PC-3 (cell line): ENCODE measurements around the gene IGSF8.

Experiments
- EZH2phosphoT487 ChIP-seq: fragments of 300-600 bp; sonication (generic); IDR thresholded peaks from 2 replicates; pipeline ENCODE4 v1.6.1; 2018; ENCODE audit warnings: mild to moderate bottlenecking, antibody characterized with exemption, low read length, borderline replicate concordance
- TF ChIP-seq, protein P1 (sequence below): fragments of 300-600 bp; sonication (generic); conservative IDR thresholded peaks from 2 replicates; pipeline ENCODE4 v1.5.1; 2017; ENCODE audit warnings: antibody characterized with exemption, low read depth, mild to moderate bottlenecking, low read length

DNA sequence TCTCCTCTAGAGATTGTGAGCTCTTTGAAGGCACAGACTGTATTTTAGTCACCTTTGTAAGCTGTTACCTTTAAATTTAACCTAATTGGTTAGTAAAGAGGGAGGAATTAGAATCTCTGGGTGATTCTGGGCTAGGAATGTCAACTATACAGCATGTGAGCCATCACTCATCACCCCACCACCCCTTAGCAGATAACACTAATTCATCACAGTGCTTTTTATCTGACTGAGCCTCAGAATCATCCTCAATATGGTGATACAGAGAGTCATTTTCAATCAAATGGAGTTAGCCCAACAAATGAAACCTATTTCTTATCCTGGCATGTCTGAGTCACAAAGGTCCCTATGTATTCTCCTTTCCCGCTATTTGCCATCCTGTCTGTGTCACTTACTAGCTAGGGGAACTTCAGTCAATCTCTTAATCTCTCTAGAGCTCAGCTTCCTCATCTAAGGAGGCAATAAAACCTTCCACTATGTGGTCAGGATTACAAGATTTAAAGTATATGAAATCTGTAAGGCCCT lies 41.7 kb downstream of the IGSF8 start:
- TF ChIP-seq, protein P1, sequence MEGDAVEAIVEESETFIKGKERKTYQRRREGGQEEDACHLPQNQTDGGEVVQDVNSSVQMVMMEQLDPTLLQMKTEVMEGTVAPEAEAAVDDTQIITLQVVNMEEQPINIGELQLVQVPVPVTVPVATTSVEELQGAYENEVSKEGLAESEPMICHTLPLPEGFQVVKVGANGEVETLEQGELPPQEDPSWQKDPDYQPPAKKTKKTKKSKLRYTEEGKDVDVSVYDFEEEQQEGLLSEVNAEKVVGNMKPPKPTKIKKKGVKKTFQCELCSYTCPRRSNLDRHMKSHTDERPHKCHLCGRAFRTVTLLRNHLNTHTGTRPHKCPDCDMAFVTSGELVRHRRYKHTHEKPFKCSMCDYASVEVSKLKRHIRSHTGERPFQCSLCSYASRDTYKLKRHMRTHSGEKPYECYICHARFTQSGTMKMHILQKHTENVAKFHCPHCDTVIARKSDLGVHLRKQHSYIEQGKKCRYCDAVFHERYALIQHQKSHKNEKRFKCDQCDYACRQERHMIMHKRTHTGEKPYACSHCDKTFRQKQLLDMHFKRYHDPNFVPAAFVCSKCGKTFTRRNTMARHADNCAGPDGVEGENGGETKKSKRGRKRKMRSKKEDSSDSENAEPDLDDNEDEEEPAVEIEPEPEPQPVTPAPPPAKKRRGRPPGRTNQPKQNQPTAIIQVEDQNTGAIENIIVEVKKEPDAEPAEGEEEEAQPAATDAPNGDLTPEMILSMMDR, result no peak
- no peak for TF ChIP-seq EZH2phosphoT487
